ENCODE results near the gene EEPD1.
"Not testable (repeated sequence)": the region's sequence is repeated elsewhere in the genome, so short reads cannot be mapped to it uniquely, and the experiment has no call there.

The EEPD1 gene

DNA sequence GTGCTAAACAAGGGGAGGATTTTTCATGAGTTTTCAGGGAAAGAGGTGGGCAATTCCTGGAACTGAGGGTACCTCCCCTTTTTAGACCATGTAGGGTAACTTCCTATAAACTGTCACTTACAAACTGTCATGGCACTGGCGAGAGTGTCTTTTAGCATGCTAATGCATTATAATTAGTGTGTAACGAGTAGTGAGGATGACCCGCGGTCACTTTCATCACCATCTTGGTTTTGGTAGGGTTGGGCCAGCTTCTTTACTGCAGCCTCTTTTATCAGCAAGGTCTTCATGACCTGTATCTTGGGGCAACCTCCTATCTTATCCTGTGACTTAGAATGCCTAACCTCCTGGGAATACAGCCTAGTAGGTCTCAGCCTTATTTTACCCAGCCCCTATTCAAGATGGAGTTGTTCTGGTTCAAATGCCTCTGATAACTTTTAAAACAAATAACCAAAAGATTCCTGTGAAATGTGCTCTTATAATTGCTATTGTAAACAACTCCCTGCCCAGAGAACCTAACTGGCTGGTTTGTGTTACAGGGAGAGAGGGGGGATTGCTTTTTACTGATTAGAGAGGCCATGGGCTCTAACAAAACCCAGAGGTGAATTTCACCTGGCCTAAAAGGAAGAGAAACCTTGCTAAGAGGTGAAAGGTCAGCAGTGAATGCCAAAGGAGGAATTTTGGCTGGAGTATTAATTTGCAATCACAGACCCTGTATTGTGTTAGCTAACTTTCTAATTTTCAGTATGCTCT is 64.3 kb downstream of the EEPD1 start:
- no peak for DNase-seq

DNA sequence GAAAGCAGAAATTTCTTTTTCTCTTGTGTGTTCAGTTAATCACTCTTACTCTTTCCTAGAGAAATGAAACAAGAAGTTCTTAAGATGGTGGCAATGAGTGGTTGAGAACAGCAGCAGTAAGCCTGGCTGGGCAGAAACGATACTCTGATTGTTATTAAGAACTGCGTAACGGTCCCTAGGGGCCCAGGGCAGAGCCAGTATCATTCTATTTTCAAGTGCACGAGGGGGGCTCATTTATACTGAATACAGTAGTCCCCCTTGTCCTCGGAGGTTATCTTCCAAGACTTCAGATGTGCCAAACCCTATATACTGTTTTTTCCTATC is 64.9 kb downstream of the EEPD1 start:
- DNase-seq = no peak

DNA sequence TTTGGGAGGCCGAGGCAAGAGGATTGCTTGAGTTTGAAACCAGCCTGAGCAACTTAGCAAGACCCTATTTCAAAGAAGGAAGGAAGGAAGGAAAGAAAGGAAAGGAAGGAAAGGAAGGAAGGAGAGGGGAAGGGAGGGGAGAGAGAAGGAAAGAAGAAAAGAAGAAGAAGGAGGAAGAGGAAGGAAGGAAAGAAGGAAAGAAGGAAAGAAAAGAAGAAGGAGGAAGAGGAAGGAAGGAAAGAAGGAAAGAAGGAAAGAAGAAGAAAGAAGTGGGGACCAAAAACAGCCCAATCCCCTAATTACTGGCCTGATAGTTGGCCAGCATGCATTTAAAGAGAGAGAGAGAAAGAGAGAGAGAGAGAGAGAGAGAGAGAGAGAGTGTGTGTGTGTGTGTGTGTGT is 66.4 kb downstream of the EEPD1 start:
- DNase-seq = no peak

DNA sequence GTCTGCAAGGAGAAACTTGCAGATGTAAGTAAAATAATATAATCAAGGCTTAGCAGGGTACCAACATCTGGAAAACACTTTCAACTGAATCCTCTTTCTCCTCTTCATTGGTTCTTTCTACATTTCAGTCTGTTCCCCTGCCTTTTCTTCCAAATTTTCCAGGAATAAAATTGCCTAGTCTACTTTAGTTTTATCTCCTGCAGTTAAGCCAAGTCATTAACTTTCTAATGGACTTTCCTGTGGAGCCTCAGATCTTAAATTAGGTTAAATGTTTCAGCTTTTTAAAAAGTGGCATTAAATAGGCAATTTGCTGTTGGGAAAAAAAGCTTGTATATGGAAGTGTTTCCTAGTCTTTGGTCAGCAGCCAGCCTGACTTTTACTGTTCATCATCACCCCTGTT is 70.8 kb downstream of the EEPD1 start:
- no peak for DNase-seq

DNA sequence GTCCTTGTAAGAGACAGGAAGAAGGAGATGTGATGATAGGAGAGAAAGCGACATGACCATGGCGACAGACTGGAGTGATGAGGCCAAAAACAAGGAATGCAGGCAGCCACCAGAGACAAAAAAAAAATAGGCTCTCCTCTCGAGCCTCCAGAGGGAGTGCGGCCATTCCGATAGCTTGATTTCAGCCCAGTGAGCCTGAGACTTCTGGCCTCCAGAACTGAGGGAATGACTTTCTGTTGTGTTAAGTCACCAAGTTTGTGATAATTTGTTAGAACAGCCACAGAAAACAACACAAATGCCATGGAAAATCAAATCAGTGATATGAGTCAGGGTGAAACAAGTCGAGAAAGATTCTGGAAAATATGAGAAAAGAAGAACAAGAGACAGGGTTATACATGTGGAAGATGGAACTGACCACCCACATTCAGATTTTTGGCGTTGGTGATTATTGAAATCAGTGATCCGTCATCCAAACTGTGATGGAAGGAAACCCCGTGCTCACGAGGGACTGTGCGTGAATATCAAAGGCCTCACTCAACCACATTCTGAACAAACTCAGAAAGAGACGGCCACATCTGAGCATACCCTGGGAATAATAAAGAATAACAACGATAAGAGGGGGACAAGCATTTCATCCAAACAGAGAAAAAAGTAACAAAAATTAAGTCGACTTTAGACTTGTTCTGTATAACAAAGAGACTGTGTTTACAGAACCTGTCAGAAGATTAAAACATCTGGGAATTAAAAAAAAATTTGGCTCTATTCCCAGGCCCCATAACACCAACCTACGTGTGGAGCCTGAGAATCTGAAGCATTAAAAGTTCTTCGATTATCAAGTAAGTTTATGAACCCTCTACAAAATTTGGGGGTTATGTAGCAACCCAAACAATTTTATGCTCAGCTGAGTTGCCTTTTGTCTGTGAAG is 72.1 kb downstream of the EEPD1 start:
- DNase-seq = no peak

DNA sequence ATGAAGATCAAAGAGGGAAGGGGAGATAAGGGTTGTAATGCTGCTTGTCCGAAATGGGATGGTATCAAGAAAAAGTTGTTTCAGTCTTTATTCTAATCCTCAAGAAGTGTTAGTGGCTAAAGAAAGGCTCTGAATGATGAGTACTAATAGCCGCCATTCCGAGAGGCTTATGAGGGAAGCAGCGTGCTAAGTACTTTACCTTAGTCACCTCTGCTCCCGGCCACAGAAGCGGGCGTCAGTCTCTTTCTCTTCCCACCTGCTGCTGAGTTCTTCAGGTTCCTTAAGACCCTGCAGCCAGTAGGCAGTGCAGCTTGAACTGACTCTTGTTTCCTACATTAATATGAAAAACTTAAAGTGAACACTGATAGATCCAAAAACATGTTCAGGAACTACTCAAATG is 73.1 kb downstream of the EEPD1 start:
- DNase-seq = no peak

DNA sequence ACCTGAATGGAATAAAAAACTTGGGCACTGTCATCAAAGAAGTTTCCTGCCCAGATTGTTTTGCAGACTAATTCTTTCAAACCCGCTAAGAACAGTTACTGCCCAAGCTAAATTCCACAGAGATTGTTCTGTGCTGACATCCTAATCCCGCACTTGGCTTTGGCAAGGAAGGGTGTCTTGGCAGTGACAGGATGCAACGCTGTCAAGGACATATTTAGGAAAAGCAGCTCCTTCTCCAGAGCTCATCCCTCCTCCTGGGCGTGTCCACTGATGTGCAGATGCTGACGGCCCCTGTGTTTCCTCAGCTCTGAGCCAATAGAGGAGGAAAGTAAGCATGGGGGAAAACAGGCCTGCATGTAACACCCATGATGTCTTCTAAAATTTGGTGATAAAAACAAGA is 74.2 kb downstream of the EEPD1 start:
- no peak for DNase-seq

DNA sequence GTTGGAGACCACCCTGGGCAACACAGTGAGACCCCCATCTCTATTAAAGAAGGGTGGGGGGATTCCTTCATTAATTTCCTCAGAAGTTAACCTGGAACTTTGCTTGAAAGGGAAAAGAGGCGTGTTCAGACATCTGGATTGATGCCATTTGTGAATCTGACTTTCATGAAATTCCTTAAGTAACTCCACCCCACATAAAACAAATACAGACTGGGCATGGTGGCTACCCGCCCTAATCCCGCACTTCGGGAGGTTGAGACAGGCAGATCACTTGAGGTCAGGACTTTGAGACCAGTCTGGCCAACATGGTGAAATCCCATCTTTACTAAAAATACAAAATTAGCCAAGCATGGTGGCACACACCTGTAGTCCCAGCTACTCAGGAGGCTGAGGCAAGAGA is 75.0 kb downstream of the EEPD1 start:
- no peak for DNase-seq

DNA sequence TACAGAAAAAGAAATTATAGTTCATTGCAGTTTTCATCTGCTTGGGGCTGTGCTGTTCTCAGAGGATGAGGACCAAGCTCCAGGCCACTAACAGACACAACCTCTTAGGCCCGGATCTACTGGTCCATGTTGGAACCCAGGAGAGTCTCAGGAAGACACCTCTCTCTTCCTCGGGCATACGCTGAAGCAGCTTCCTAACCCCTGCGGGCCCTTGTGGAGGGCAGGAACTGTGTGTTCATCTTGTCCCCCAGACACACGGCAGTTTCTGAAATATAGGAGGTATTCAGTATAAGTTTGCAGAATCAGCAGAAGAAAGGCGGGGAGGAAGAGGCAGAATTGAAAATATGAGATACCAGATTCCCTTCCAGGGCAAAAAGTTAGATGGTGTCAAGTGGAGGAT is 78.4 kb downstream of the EEPD1 start:
- no peak for DNase-seq

DNA sequence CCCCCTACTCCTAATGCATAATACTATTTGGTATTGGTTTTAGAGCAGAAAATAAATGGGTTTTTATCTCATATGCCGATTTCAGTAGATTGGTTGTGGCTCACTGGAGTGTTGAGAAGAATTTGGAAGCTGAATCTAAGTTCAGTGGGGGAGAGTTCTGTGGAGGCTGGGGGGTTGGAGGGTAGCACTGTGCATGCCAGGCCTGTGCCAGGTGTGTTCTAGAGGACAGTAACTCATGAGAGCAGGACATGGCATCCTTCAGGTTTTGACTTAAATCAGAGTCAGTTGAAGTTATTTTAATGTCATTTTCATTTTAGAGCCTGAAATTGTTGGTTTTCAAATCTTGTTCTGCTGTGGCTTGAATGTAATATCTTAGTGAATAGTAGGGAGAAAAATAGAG is 79.5 kb downstream of the EEPD1 start:
- DNase-seq = no peak

DNA sequence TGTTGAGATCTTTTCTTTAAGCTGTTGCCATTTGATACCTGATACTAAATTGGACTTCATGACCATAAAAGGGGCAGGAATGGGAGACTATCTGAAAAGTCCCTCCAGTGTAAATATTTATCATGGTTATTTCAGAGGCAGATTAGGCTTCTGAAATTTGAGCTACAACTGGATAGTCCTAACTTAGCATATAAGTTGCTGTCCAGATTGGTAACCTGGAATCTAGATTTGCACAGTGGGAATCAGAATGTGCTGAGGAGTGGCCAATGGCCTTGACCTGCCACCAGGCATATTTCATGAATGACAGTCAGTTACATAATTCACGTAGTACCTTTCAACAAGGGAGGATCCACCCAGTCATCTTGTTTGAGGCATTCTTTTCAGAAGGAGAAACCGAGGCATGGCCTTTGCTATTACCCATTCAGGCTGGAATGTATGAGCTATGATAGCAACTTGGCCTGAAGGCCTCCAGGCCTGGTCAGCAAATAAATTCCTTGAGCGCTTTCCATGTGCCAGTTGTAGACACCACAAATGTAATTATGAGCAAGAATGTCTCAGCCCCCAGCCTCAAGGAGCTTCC is 80.0 kb downstream of the EEPD1 start:
- DNase-seq = no peak

DNA sequence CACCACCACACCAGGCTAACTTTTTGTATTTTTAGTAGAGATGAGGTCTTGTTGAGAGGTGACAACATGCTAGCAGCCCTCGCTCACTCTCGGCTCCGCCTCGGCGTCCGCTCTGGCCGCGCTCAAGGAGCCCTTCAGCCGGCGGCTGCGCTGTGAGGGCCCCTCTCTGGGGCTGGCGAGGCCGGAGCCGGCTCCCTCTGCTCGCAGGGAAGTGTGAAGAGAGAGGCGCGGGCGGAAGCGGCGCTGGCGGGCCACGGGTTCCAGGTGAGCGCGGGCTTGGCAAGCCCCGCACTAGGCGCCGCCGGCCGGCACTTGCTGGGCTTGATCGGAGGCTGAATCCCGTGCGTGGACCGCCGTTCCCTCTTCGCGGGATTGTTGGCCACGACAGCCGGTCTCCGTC is 83.0 kb downstream of the EEPD1 start:
- no peak for DNase-seq

DNA sequence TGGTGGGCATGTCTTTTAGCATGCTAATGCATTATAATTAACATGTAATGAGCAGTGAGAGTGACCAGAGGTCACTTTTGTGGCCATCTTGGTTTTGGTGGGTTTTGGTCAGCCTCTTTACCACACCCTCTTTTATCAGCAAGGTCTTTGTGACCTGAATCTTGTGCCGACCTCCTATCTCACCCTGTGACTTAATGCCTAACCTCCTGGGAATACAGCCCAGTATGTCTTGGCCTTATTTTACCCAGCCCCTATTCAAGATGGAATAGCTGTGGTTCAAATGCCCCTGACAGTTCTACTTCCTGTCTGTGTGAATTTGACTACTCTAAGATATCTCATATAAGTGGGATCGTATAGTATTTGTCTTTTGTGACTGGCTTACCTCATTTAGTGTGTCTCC is 85.1 kb downstream of the EEPD1 start:
- no peak for DNase-seq

DNA sequence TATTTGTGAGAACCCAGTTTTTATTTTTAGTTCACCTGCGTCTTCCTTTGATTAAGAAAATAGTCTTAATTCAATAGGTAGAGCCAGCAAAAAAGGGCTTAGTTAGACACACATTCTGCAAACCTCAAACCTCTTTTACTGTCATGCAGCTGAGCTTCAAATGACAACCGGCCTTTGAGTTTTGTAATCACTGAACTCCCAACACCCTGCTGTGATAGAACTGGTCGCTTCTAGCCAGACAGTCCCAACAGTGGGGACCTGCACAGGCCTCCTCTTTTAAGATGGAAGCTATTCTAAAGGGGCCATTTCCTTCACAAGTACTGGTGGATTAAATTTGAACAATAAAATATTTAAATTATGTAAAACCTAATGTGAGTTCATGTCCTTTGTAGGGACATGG is 90.3 kb downstream of the EEPD1 start:
- not testable (repeated sequence) for DNase-seq

DNA sequence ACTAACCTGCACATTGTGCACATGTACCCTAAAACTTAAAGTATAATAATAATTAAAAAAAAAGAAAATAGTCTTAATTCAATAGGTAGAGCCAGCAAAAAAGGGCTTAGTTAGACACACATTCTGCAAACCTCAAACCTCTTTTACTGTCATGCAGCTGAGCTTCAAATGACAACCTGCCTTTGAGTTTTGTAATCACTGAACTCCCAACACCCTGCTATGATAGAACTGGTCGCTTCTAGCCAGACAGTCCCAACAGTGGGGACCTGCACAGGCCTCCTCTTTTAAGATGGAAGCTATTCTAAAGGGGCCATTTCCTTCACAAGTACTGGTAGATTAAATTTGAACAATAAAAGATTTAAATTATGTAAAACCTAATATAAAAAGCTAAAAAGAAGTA is 90.9 kb downstream of the EEPD1 start:
- not testable (repeated sequence) for DNase-seq

DNA sequence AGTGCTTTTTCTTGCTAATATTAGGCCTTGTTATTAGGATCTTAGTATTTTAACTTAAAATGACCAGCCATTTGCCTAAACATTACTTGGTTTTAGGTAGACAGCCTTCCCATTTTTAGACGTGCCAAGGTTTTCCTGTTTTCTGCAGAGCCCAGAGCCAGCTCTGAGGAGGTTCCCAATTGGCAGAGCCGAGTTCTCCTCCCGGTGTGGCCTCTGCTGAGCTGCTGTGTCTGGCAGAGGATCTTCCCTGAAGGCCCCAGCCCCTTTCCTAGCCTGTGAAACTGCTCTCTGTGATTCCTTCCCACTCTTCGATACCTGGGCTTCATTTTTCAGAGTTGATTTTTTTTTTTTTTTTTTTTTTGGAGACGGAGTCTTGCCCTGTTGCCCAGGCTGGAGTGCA is 91.4 kb downstream of the EEPD1 start:
- no peak for DNase-seq

DNA sequence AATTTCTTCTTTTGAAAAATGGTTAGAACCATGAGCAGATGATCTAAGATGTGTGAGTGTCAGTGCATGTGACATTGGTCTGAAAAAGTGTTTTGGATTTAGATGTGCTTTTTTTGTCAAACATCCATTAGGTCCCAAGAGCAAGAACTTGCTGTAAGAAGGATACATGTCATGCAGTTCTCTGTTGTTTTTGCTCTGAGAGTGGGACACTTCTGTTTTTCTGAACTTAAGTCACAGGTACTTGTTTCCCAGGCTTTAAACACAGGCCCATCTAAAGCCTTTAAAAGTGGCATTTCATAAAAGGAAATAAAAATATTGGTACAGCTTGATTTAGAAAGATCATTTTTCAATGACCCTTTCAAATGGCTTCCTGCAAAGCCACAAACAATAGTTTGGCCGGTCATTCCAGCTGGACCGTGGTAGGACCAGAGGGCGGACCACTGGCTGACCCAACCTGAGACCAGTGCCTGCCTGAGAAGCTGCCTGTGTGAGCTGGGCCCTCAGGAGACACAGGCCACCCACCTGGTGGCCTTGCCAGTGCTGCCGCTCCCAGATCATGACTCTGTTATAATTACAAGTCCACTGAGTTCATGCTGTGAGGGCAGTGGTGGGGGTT is 92.7 kb downstream of the EEPD1 start:
- no peak for DNase-seq

DNA sequence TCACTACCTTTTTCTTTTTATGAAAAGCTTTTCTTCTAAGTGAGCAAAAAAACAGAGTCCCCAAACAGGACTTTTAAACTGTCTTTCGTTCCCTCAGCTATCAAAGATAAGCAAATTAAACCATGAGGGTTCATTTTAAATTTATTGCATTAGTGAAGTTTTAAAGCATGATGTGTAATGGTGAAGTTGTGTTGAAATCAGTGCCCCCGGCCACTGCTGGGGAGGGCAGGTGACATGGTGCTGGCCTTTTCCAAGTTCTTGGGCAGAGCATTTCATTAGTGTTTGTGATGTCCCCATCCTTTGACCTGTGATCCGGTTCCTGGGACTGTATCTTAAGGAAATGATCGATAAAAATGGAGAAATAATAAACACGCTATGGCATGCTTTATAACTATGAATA is 96.0 kb downstream of the EEPD1 start:
- no peak for DNase-seq

DNA sequence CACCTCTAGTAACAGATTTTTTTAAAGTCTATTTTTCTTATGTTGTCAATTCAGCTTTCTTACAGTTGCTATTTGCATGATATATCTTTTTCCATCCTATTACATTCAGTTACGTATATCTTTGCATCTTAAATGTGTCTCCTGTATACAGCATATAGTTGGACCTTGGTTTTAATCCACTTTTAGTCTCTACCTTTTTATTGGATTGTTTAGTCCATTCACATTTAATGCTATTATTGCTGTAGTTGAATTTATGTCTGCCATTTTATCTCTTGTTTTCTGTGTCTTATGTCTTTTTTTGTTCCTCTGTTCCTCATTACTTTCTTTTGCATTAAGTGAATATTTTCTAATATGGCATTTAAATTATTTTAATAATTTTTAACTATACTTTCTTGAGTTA is 100.6 kb downstream of the EEPD1 start:
- DNase-seq = no peak

DNA sequence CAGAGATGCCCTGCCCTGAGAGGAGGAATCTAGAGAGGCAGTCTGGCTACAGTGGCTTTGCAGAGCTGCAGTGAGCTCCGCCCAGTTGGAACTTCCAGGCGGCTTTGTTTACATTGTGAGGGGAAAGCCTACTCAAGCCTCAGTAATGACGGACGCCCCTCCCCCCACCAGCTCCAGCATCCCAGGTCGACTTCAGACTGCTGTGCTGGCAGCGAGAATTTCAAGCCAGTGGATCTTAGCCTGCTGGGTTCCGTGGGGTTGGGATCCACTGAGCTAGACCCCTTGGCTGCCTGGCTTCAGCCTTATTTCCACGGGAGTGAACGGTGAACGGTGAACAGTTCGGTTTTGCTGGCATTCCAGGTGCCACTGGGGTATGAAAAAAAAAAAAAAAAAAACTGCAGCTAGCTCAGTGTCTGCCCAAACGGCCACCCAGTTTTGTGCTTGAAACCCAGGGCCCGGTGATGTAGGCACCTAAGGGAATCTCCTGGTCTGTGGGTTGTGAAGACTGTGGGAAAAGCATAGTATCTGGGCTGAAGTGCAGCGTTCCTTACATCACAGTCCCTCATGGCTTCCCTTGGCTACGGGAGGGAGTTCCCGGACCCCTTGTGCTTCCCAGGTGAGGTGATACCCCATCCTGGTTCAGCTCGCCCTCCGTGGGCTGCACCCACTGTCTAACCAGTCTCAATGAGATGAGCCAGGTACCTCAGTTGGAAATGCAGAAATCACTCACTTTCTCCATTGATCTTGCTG is 105.6 kb downstream of the EEPD1 start:
- not testable (repeated sequence) for DNase-seq

DNA sequence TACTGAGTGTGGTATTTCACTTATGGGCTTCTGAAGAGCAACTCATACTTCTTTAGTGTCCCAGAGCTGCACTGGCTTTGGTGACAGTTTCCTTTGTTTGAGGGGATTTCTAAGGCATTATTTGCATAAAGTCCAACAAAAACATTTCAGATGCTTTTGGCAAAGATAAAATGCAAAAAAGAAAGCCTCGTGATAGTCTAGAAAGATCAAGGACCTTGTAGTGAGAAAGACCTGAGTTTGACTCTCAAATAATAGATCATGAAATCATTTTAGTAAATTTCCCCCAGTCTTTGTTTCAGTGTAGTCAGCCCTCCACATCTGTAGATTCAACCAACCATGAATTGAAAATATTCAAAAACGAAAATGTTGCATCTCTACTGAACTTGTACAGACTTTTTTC is 107.4 kb downstream of the EEPD1 start:
- DNase-seq = no peak

DNA sequence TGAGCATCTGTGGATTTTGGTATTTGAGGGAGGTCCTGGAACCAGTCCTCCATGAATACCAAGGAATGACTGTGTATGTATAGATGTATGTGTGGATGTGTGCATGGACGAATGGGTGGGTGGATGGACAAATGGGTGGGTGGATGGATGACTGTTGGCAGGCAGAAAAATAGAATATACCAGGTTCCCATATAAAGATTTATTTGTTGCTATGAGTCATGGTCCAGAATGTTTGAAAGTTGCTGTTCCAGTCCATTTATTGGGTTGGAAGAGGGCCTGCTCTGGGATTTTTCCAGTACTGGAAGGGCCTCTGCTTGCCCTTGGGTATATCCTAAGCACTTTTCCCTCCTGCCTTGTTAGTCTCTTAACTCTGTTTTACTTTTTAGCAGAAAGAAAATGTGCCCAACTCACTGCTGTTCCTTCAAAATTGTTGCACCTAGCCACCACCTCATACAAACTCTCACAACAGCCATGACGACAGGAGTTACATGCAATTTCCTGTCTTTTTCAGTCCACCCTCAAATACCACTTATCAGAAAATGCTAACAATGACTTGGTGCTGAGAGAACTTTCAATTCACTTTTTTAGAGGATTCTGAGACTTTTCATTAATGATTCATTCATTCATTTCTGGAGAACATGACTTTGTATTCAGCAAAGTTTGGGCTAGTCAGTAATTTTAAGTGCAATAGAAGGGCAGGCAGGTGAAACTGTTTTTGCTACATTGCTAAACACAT is 108.1 kb downstream of the EEPD1 start:
- no peak for DNase-seq

Measured in CD4-positive, alpha-beta T cell treated with Interleukin-15 for 1 hour (primary cell).